GM19043 (cell line): ENCODE results near the gene OR5K4.

Experiments
- ATAC-seq: cut with Tn5 transposase; IDR thresholded peaks from one replicate; pipeline ENCODE4 v1.9.1; 2021; ENCODE audit warnings: low read depth; ENCODE audit not compliant: unreplicated experiment

OR5K4 gene, protein sequence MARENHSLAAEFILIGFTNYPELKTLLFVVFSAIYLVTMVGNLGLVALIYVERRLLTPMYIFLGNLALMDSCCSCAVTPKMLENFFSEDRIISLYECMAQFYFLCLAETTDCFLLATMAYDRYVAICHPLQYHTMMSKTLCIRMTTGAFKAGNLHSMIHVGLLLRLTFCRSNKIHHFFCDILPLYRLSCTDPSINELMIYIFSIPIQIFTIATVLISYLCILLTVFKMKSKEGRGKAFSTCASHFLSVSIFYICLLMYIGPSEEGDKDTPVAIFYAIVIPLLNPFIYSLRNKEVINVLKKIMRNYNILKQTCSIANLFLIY

DNA sequence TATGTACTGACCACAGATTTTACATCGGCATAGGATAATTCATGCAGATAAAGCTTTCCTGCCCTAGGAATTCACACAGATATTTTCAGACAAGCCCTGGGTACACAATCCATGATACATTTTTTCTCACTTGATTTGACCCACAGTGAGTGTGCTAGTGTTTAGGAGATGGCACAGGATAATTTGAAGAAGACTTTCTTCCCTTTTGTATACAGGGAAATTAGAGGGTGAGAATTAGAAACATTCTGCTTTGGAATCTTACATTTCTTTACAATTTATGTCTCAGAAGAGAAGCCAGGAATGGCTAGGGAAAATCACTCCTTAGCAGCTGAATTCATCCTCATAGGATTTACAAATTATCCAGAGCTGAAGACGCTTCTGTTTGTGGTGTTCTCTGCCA is at the start of gene OR5K4:
Gene OR5K4 (plus strand): TSS at position 301 of the 400 bp plus-strand sequence. CDS start 0 bp downstream, at position 301.
- no peak for ATAC-seq

- ATAC-seq: no peak
These were observed 31.6 kb upstream of the OR5K4 start for GRCh38 chr3:98322101-98322500.

DNA sequence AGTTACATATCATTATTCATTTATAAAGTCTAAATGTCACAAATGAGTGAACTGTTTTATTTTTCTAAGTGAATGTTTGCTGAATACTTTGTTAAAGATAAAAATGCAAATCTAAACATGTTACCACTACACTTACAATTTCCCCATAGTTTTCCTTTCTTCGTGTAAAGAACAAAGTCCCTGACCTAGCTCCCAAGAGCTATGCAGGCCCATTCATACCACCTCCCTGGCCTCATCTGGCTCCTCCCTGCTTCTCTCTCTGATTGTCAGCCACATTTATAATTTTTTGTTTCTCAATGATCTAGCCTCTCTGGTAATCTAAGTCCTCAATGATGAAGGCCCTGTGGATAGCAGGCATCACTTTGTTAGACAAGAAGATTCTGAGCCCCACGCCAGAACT is 31.0 kb upstream of the OR5K4 start:
- ATAC-seq: no peak

- ATAC-seq: no peak
These were observed 30.2 kb upstream of the OR5K4 start for GRCh38 chr3:98323425-98323824.

- ATAC-seq: no peak
These were observed 28.6 kb upstream of the OR5K4 start for GRCh38 chr3:98325055-98325454.

GRCh38 chr3:98326105-98326893 is 27.4 kb upstream of the OR5K4 start:
- ATAC-seq: no peak

GRCh38 chr3:98326945-98327344 is 26.7 kb upstream of the OR5K4 start:
- no peak for ATAC-seq

DNA sequence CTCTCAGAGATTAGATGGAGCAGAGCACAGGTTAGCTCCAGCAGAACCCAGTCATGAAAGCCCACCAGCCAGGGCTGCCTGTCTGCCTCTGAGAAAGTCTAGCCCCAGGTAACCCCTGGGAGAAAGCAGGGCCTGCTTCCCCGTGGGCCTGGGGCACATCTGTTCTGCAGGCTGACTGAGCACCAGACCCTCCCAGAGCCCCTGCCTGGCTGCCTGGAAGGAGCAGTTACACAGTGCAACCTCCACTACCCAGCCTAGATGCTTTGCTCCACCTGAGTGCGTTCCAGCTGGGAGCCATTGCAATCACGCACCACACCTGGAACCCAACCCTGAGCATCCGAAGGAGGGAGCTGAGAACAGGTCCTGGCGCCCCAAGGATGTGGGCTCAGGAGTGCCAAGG is 24.7 kb upstream of the OR5K4 start:
- ATAC-seq: no peak

DNA sequence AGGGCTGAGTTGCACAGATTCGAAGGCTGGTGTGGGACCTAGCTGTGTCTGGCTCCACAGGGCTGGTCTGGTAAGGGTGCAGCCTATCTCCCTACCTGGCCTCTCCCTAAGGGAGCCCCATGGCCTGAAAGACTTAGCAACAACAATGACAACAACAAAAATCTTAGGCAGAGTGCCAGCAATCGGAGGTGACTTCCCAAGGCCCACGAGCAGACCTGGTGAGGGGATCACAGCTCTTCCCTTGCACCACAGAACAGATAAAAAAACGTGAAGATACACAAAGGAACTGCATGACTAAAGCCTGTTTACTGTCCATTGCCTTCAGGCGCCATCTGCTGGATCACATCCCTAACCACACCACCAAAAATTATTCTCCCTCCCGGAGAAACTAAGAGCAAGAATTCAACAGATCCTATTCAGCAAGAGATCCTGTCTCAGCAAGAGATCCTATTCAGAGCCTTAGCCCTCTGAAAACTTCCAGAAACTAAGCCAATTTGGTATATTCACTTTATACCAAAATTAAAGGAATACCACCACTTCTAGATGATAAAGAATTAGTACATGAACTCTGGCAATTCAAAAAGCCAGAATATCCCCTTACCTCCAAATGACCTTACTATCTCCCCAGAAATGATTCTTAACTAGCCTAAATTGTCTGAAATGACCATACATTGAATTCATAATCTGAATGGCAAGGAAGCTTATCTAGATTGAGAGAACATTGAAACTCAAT is 24.1 kb upstream of the OR5K4 start:
- peak; percentile 68 for ATAC-seq

- no peak for ATAC-seq
These were observed 22.3 kb upstream of the OR5K4 start for GRCh38 chr3:98331329-98331728.

GRCh38 chr3:98333989-98334606 is 19.6 kb upstream of the OR5K4 start:
- peak; percentile 55 for ATAC-seq

- ATAC-seq: no peak
These were observed 14.6 kb upstream of the OR5K4 start for GRCh38 chr3:98339031-98339430.

GRCh38 chr3:98341758-98342157 is 11.9 kb upstream of the OR5K4 start:
- no peak for ATAC-seq

DNA sequence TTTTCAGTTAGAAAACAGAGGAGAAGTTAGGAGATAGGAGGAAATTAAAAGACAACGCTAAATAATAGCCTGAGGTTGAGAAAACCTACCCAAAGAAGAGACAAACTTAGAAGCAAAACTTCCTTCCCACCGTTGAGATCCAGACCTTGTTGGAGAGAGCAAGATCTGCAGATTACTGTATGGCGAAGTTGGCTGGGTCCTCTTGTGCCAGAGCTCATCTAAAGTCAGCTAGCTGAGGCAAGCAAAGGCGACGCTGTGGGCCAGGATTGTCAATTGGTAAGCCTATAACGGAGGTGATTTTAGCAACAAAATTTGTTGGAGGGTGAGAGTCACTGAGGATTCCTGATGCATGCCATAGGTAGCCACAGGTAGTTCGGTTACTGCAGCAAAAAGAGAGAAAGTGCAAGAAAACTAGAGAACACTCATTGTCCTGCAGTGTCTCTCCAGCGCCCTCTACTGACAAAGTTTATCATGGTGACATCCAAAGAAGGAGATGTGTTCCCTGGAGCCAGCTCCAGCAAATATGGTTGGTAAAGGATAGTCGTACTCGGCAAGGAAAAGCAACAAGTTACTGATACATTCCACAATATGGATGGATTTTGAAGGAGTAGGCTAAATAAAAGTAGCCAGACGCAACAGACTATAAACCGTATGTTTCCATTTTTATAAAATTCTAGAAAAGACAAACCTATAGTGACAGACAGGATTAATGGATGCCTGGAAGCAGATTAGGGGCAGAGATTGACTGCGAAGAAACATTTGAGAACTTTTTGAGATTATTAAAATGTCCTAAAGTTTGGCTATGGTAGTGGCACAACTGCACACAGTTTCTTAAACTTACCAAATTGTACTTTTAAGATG is 9.8 kb upstream of the OR5K4 start:
- ATAC-seq: peak; percentile 57

DNA sequence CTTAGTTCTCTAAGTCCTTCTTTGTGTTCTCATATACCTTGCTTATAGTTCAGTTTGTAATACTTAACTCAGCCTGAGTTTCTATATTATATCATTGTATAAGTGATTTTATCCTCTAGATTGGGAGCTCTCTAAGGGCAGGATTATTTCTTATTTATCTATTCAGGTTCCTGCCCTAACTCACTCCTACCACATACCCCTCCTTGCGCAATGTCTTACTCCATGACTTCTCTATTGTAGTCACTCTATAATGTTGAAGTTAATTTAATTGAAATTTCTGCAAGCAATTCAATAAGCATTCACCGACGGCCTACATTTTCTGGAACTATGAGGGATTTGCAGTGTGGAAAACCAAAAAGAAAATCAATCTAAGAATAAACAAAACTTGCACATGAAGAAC is 3.6 kb upstream of the OR5K4 start:
- ATAC-seq: no peak

GRCh38 chr3:98359250-98359649 is 5.6 kb downstream of the OR5K4 start:
- no peak for ATAC-seq

- peak; percentile 71 for ATAC-seq
These were observed 6.5 kb downstream of the OR5K4 start for GRCh38 chr3:98359993-98360675.

GRCh38 chr3:98360681-98361080 is 7.0 kb downstream of the OR5K4 start:
- no peak for ATAC-seq

DNA sequence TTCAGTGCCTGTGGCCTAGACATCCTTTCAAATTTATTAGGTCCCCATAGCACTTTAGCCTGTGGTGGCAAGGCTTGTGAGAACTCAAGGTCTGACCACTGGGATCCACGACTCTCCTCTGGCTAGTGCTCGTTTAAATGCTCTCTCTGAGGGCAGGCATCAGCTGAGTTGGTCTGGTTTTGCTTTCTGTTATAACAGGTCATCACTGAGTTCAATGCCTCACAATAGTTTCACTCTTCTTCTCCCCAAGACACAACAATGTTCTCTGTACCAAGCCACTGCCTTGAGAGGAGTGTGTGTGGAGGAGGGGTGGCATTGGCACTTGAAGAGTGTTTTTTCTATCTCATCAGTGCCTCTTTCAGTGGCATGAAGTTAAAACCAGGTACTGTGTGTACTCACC is 7.6 kb downstream of the OR5K4 start:
- ATAC-seq: no peak
